GM18861 (cell line): ENCODE results near the gene SELENOK.
A peak's percentile ranks its signal among the peaks of the same experiment; 100 is the strongest.
"Not testable (repeated sequence)": the region's sequence is repeated elsewhere in the genome, so short reads cannot be mapped to it uniquely, and the experiment has no call there.

ENCODE experiments used
- ATAC-seq: cut with Tn5 transposase; IDR thresholded peaks from one replicate; pipeline ENCODE4 v1.9.1; 2021; ENCODE audit not compliant: unreplicated experiment

The SELENOK gene

GRCh38 chr3:53891497-53892285 lies at the start of gene SELENOK:
Gene SELENOK (minus strand): TSS chr3:53891859.
- peak; percentile 92 for ATAC-seq

- no peak for ATAC-seq
Measured at GRCh38 chr3:53941184-53941583, 49.5 kb upstream of the SELENOK start.

GRCh38 chr3:53940623-53941022 lies 49.0 kb upstream of the SELENOK start:
- no peak for ATAC-seq

- no peak for ATAC-seq
Measured at GRCh38 chr3:53939813-53940212, 48.2 kb upstream of the SELENOK start.

GRCh38 chr3:53939086-53939582 lies 47.5 kb upstream of the SELENOK start:
- no peak for ATAC-seq

- no peak for ATAC-seq
Measured at GRCh38 chr3:53938645-53939044, 47.0 kb upstream of the SELENOK start.

- ATAC-seq, result no peak
Measured at GRCh38 chr3:53936347-53936746, 44.7 kb upstream of the SELENOK start.

GRCh38 chr3:53935283-53935901 lies 43.7 kb upstream of the SELENOK start:
- no peak for ATAC-seq

- ATAC-seq, result not testable (repeated sequence)
Measured at GRCh38 chr3:53927208-53927872, 35.7 kb upstream of the SELENOK start.

- ATAC-seq, result no peak
Measured at GRCh38 chr3:53921296-53921695, 29.6 kb upstream of the SELENOK start.

- ATAC-seq, result no peak
Measured at GRCh38 chr3:53919741-53920140, 28.1 kb upstream of the SELENOK start.

GRCh38 chr3:53913401-53913800 lies 21.7 kb upstream of the SELENOK start:
- ATAC-seq, result no peak

GRCh38 chr3:53902711-53903110 lies 11.1 kb upstream of the SELENOK start:
- no peak for ATAC-seq

GRCh38 chr3:53902067-53902466 lies 10.4 kb upstream of the SELENOK start:
- no peak for ATAC-seq

- no peak for ATAC-seq
Measured at GRCh38 chr3:53900666-53901331, 9.1 kb upstream of the SELENOK start.

- ATAC-seq, result no peak
Measured at GRCh38 chr3:53899750-53900149, 8.1 kb upstream of the SELENOK start.

GRCh38 chr3:53892286-53892637 lies 603 bp upstream of the SELENOK start:
- no peak for ATAC-seq

GRCh38 chr3:53890726-53891475 lies 758 bp downstream of the SELENOK start:
- no peak for ATAC-seq

- no peak for ATAC-seq
Measured at GRCh38 chr3:53888232-53888631, 3.4 kb downstream of the SELENOK start.

GRCh38 chr3:53887446-53887845 lies 4.2 kb downstream of the SELENOK start:
- no peak for ATAC-seq

GRCh38 chr3:53885239-53885638 lies 6.4 kb downstream of the SELENOK start:
- ATAC-seq, result no peak
